ENCODE measurements around the gene OCA2.

DNA sequence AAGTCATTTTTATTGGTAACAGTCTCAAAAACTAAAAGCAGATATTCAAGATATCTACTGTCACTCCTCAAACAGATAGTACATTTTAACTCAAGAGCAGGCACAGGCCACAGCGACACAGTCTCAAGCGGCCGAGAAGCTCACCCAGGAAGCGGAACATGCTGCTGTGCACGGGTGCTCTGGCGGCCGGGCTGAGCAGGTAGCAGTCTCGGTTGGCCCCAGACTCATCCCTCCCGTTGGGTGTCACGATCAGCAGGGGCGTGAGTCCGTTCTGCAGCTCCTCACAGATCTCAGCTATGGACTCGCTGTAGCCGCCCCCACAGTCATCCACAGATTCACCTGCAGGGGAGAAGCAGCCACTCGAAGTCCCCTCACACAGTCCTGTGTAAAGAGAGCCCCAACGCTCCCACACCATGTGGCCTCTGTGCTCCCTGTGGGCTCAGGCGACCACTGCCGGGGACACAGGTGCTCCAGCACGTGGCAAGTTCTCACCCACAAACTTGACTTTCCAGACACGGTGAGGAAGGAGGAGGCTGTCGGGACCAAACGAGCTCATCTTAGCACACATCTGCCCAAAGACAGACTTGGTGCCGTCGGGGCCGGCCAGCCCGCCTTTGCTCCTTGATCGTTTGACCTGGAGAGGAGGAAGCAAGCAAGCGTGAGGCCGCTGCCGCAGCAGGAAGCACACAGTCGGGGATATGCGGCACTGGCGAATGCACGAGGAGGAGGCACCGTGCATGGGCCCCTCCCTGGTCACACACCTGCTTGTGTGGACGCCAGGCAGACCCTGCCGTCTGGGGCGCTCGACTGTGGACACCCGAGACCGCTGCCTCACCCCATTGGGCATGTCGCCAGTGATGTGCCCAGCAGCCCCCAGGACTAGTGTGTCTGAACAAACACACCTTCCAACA, 17.7 kb upstream of the OCA2 start:
- TF ChIP-seq EZH2 (IDR thresholded peaks at IDR 0.05; ENCODE audit: insufficient read depth, poor library complexity, severe bottlenecking) = no peak
- TF ChIP-seq EZH2phosphoT487 (IDR thresholded peaks at IDR 0.05; ENCODE audit: insufficient read depth, low read depth) = no peak

Measured in GM23248 (cell line).